VCaP (cell line): Measurements from ENCODE around the gene UBASH3B.

ENCODE experiments used
- H3K27ac ChIP-seq: fragments of 450-650 bp; 2 replicates; pipeline ENCODE4 v1.5.1; 2017
- TF ChIP-seq, protein P1 (sequence below): fragments of 450-650 bp; conservative IDR thresholded peaks from 2 replicates; pipeline ENCODE4 v1.5.1; 2017; ENCODE audit warnings: mild to moderate bottlenecking, moderate library complexity

The UBASH3B gene

DNA sequence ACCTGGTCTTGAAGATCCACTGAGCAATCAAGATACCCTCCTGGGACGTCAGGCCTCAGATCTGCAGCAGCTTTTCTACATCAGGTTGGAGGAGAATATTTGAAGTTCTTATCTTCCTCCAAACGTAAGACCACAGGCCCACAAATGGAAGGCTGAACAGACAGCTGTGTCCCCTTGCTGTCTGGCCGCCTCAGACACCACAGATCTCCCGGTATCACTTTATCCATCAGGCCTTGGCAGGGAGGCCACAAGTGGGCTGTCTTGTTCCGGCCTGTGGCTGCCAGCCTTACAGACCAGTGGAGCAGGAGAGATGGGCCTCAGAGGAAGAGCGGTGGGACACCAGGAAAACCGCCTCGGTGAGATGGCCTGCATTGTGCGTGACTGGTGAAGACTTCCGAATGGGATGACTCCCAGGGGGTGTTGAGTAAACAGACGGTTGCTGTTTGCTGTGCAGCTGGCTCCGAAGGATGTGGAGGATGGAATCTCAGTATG, 15.9 kb downstream of the UBASH3B start:
- H3K27ac ChIP-seq = no peak overlapping the region

DNA sequence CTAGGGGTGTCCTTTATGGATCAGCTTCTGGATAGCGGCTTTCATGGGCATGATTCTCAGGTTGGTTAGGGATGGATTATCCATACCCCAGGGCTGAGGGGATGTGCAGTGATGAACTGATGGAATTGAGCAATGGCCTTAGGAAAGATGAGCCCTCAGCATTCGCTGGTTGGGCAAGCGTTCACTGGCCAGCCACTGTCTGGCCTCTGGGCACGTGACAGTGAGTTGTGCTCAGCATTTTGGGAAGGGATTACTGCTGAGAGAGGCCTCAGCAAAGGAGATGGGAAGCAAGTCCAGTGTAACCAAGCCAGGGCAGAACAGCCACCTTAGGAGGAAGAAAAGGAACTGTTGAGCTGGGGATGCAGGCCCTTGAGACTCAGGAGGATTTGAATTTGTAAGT, 17.4 kb downstream of the UBASH3B start:
- TF ChIP-seq, protein P1, sequence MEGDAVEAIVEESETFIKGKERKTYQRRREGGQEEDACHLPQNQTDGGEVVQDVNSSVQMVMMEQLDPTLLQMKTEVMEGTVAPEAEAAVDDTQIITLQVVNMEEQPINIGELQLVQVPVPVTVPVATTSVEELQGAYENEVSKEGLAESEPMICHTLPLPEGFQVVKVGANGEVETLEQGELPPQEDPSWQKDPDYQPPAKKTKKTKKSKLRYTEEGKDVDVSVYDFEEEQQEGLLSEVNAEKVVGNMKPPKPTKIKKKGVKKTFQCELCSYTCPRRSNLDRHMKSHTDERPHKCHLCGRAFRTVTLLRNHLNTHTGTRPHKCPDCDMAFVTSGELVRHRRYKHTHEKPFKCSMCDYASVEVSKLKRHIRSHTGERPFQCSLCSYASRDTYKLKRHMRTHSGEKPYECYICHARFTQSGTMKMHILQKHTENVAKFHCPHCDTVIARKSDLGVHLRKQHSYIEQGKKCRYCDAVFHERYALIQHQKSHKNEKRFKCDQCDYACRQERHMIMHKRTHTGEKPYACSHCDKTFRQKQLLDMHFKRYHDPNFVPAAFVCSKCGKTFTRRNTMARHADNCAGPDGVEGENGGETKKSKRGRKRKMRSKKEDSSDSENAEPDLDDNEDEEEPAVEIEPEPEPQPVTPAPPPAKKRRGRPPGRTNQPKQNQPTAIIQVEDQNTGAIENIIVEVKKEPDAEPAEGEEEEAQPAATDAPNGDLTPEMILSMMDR = no peak
- no peak overlapping the region for H3K27ac ChIP-seq

More for the DNA sequence above, 15.9 kb downstream of the UBASH3B start:
- TF ChIP-seq, protein P1 = no peak

DNA sequence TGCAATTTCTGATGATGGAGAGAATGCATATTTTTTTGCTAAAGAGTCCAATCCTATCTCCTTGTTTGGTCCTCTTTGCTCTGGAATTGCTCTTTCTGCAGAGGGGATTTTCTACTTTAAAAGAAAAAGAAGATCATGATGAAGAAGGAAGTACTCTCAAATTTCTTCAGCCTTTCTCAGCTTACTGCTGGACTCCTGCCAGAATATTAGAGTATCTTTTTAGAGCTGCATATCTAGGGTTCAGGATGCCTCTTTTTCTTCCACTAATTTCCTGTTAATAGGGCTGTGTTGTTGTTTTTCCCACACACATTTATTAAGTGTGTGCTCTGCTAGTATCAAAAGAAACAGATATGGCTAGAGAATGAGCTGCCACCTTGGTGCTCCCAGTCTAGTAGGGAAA, 18.2 kb downstream of the UBASH3B start:
- TF ChIP-seq, protein P1 = no peak
- no peak overlapping the region for H3K27ac ChIP-seq

DNA sequence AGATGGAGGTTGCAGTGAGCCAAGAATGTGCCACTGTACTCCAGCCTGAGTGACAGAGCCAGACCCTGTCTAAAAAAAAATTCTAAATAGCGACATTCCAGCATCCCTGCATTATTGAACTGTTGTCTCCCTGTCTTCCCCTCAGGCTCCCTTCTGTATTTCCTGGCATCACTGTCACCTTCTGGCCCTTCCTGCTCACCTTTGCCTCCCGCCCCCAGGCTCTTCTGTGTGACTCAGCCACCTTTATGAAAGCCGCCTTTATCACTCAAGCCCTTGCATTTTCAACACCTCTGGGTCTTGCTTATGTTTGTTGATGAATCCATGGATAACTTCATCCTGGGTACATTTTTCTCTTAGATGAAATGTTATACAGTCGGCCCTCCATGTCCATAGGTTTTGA, 21.1 kb downstream of the UBASH3B start:
- H3K27ac ChIP-seq = no peak overlapping the region
- TF ChIP-seq, protein P1 = no peak

DNA sequence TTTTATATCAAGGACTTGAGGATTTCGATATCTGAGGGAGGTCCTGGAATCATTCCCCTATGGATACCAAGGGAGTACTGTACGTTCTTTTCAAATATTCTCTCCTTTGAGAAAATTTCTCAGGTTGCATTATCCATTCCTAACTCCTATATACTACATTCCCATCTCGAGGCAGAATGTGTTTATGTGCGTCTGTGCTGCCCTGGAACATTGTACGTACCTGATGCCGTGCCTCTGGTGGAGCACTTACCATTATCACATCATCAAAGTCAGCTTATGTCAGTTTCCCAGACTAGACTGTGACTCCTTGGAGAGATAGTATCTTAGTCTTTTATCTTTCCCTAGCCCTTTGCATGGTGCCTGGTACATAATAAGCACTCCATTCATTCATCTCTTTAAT, 21.7 kb downstream of the UBASH3B start:
- H3K27ac ChIP-seq = no peak overlapping the region
- TF ChIP-seq, protein P1 = no peak

DNA sequence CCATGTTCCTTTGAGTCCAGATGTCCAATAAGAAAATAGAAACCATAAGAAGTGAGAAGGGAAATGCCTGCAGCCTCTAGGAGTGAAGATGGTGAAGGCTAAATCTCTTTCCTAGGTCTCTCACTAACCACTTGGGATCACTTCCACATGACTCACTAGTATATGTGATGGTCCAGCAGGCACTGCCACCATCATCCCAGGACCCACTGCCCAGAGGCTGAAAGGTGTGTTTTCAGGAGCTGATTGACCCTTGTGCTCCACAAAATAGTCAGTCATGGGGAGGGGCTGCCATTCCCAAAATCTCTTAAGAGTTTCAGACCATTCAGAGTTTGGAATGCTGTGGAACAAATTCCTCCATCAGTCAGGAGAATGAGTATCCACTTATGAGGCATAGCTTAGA, 22.9 kb downstream of the UBASH3B start:
- H3K27ac ChIP-seq = no peak overlapping the region
- TF ChIP-seq, protein P1 = no peak

DNA sequence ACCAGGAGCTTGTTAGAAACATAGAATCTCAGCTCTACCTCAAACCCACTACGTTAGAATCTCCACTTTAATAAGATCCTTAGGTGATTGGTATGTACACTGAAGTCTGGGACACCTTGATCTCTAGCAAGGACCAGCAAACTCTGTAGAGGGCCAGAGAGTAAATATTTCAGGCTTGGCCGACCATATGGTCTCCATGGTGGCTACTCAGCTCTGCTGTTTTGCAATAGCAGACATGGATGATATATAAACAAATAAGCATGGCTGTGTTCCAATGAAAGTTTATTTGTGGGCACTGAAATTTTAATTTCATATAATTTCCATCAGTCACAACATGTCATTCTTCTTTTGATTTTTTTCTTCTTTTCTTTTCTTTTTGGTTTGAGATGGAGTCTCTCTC, 23.9 kb downstream of the UBASH3B start:
- TF ChIP-seq, protein P1 = no peak
- H3K27ac ChIP-seq = no peak overlapping the region

DNA sequence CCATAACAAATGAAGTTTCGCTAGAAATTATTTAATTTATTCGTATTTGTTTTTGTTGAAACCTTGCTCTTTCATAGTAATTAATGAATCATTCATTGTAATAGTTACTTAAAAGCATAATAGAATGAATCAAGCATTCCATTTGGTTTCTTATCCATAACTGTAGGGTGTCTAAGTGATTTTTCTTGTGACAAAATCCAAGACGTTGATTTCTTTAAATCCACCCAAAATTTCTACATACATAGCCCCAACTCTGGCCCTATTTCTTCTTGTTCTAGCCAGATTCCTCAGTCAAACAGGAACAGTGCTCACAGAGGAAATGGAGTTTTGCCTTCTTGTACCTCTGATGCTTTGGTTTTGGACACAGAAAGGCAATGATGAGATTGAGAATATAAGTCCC, 25.5 kb downstream of the UBASH3B start:
- H3K27ac ChIP-seq = no peak overlapping the region
- TF ChIP-seq, protein P1 = no peak
